Measurements from ENCODE around the gene NUP210L. TPM values are rescaled to one million over a fixed set of nuclear protein-coding genes. Genes with fewer than 3 reads are reported as not detected.
"Not testable (repeated sequence)": the region's sequence is repeated elsewhere in the genome, so short reads cannot be mapped to it uniquely, and the experiment has no call there.

NUP210L gene
- total and polyA plus RNA-seq, 3 experiments from 2014 or later, result 0.06 to 0.09 TPM; not detected in 1

DNA sequence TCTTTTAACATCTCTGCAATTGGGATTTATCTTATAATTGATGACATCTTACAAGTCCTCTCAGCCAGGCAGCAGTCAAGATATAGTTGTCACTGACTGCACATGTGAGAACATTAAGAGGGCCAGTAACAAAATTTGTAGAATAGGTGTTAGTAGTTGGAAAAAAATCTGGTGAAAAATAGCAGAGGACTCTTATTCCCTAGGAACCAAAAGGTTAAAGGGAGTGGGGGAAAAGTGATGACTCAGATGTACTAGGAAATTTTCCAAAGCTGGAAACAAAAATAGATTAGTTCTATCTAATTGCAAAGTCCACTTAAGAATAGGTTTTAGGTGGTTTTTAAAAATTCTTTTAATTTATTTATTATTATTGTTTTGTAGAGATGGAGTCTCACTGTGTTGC lies 3.6 kb downstream of the NUP210L start:
- Mint-ChIP-seq H3K4me3 (no peak overlapping the region), H3K9me3 (no peaks in the 10 kb centered on the region), H3K27ac (peak overlapping the region in 4 of 8 donors; percentile 45 to 77 (median 55)), H3K36me3 (peaks cover 0 to 24% (median 0%) of the 10 kb centered on the region in 3 donors), H3K27me3 (no peaks in the 10 kb centered on the region), H3K4me1 (peaks cover 14 to 26% (median 20%) of the 10 kb centered on the region in 3 donors)
- H3K36me3 ChIP-seq (ENCODE audit: insufficient read depth, low read length), result peaks cover 14% of the 10 kb centered on the region
- H3K4me3 ChIP-seq (ENCODE audit: low read length), result no peak overlapping the region
- CTCF ChIA-PET, result no interaction called here
- DNase-seq, result no peak
- H3K9me3 ChIP-seq (ENCODE audit: low read length), result no peaks in the 10 kb centered on the region
- no peak overlapping the region for H3K27ac ChIP-seq (ENCODE audit: low read depth, low read length)
- peaks cover 29% of the 10 kb centered on the region for H3K4me1 ChIP-seq (ENCODE audit: insufficient read depth, low read length)
- POLR2A ChIA-PET, result no interaction called here
- H3K27me3 ChIP-seq (ENCODE audit: insufficient read depth, low read length, poor library complexity, severe bottlenecking), result no peaks in the 10 kb centered on the region

DNA sequence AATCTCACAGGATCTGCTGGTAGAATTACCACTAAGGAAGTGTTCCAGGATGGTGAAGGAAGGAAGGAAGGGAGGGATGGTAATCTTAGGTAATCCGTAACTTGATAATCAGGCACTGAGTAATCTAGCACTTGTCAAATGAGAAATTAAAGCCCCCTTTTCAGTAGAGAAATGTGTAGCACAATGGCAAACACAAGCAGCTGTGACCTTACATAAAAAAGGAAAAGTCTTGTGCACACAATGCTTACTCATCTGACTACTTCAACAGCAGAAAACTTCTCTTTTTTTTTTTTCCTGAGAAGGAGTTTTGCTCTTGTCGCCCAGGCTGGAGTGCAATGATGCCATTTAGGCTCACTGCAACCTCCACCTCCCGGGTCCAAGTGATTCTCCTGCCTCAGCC lies 6.1 kb downstream of the NUP210L start:
- Mint-ChIP-seq H3K9me3 (no peaks in the 10 kb centered on the region), H3K27me3 (no peaks in the 10 kb centered on the region), H3K36me3 (peaks cover 0 to 2% (median 0%) of the 10 kb centered on the region in 3 donors), H3K27ac (peak overlapping the region in 6 of 8 donors; percentile 5 to 80 (median 58)), H3K4me3 (no peak overlapping the region), H3K4me1 (peaks cover 5 to 9% (median 6%) of the 10 kb centered on the region in 3 donors)
- Histone ChIP-seq H3K27me3 (ENCODE audit: insufficient read depth, low read length, poor library complexity, severe bottlenecking) (no peaks in the 10 kb centered on the region), H3K4me1 (ENCODE audit: insufficient read depth, low read length) (peaks cover 4% of the 10 kb centered on the region), H3K36me3 (ENCODE audit: insufficient read depth, low read length) (no peaks in the 10 kb centered on the region), H3K27ac (ENCODE audit: low read depth, low read length) (no peak overlapping the region), H3K4me3 (ENCODE audit: low read length) (no peak overlapping the region), H3K9me3 (ENCODE audit: low read length) (no peaks in the 10 kb centered on the region)
- ChIA-PET POLR2A (no interaction called here), CTCF (no interaction called here)
- no peak for DNase-seq

- H3K27me3 ChIP-seq (ENCODE audit: insufficient read depth, low read length, poor library complexity, severe bottlenecking); H3K27ac ChIP-seq (ENCODE audit: low read depth, low read length); H3K4me1 Mint-ChIP-seq; H3K4me3 Mint-ChIP-seq; H3K36me3 ChIP-seq (ENCODE audit: insufficient read depth, low read length); H3K36me3 Mint-ChIP-seq; H3K4me3 ChIP-seq (ENCODE audit: low read length); H3K4me1 ChIP-seq (ENCODE audit: insufficient read depth, low read length); CTCF ChIA-PET; H3K9me3 Mint-ChIP-seq; H3K9me3 ChIP-seq (ENCODE audit: low read length); H3K27me3 Mint-ChIP-seq; DNase-seq: not testable (repeated sequence)
- peak overlapping the region in 1 of 8 donors; percentile 84 for H3K27ac Mint-ChIP-seq
- POLR2A ChIA-PET, result interaction anchor here (0.5 kb wide), 1 partner anchor 188 kb away, joined by 4 read pairs; no protein-coding TSS in a partner anchor
These were observed 7.4 kb downstream of the NUP210L start for GRCh38 chr1:154147505-154147904.

DNA sequence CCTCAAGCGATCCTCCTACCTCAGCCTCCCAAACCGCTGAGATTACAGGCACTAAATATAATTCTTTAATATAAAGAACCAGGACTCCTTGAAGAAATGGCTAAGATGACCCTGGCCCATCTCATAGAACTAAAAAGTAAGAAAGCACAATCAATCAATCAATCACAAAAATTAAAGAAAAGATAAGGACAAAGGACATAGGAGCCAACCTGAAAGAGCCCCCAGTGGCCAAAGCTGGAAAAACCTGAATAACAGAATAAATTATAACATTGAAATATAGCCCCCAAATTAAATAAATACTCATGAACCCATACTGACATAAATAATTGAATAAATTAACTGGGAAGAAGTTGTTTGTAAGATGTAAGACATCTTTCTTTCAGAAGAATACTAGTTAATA lies 8.9 kb downstream of the NUP210L start:
- Mint-ChIP-seq H3K4me3 (no peak overlapping the region), H3K27ac (no peak overlapping the region), H3K36me3 (no peaks in the 10 kb centered on the region), H3K27me3 (no peaks in the 10 kb centered on the region), H3K4me1 (peaks cover 3 to 7% (median 5%) of the 10 kb centered on the region in 3 donors), H3K9me3 (no peaks in the 10 kb centered on the region)
- H3K27ac ChIP-seq (ENCODE audit: low read depth, low read length), result no peak overlapping the region
- H3K27me3 ChIP-seq (ENCODE audit: insufficient read depth, low read length, poor library complexity, severe bottlenecking), result no peaks in the 10 kb centered on the region
- ChIA-PET CTCF (interaction anchor here (0.7 kb wide), 1 partner anchor 121 kb away, joined by 3 read pairs; no protein-coding TSS in a partner anchor), POLR2A (interaction anchor here (0.6 kb wide), 1 partner anchor 16 kb away, joined by 4 read pairs; no protein-coding TSS in a partner anchor)
- H3K4me1 ChIP-seq (ENCODE audit: insufficient read depth, low read length), result no peaks in the 10 kb centered on the region
- no peaks in the 10 kb centered on the region for H3K36me3 ChIP-seq (ENCODE audit: insufficient read depth, low read length)
- no peak for DNase-seq
- H3K4me3 ChIP-seq (ENCODE audit: low read length), result no peak overlapping the region
- no peaks in the 10 kb centered on the region for H3K9me3 ChIP-seq (ENCODE audit: low read length)

GRCh38 chr1:154142358-154142757 lies 12.5 kb downstream of the NUP210L start:
- POLR2A ChIA-PET, result no interaction called here
- Histone ChIP-seq H3K9me3 (ENCODE audit: low read length) (no peaks in the 10 kb centered on the region), H3K4me3 (ENCODE audit: low read length) (no peak overlapping the region), H3K27me3 (ENCODE audit: insufficient read depth, low read length, poor library complexity, severe bottlenecking) (no peaks in the 10 kb centered on the region), H3K4me1 (ENCODE audit: insufficient read depth, low read length) (no peaks in the 10 kb centered on the region), H3K36me3 (ENCODE audit: insufficient read depth, low read length) (no peaks in the 10 kb centered on the region), H3K27ac (ENCODE audit: low read depth, low read length) (no peak overlapping the region)
- Mint-ChIP-seq H3K36me3 (no peaks in the 10 kb centered on the region), H3K27me3 (no peaks in the 10 kb centered on the region), H3K4me3 (no peak overlapping the region), H3K9me3 (no peaks in the 10 kb centered on the region), H3K27ac (no peak overlapping the region), H3K4me1 (no peaks in the 10 kb centered on the region)
- DNase-seq, result no peak
- CTCF ChIA-PET, result no interaction called here

DNA sequence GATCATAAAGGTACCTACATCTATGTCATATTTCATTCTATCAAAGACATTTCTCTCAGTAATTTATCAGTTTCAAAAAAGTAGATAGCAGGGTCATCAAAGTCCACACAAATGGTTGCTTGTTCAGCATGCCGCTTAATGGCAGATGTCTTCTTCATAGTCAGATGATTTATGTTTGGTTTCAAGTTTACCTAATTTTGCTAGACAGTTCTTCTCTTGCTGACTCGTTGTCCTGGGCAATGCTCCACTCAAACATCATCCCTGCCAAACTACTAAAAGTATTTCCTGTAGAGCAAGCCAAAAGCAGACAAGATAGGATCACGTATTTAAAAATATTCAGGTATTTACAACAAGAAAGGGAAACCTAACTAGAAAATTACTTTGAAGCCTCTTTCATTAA lies 13.6 kb downstream of the NUP210L start:
- DNase-seq, result no peak
- ChIA-PET CTCF (no interaction called here), POLR2A (no interaction called here)
- no peak overlapping the region for H3K4me3 ChIP-seq (ENCODE audit: low read length)
- H3K27me3 ChIP-seq (ENCODE audit: insufficient read depth, low read length, poor library complexity, severe bottlenecking), result no peaks in the 10 kb centered on the region
- Mint-ChIP-seq H3K27me3 (no peaks in the 10 kb centered on the region), H3K4me3 (no peak overlapping the region), H3K4me1 (no peaks in the 10 kb centered on the region), H3K36me3 (no peaks in the 10 kb centered on the region), H3K9me3 (no peaks in the 10 kb centered on the region), H3K27ac (no peak overlapping the region)
- H3K4me1 ChIP-seq (ENCODE audit: insufficient read depth, low read length), result no peaks in the 10 kb centered on the region
- no peaks in the 10 kb centered on the region for H3K36me3 ChIP-seq (ENCODE audit: insufficient read depth, low read length)
- no peak overlapping the region for H3K27ac ChIP-seq (ENCODE audit: low read depth, low read length)
- no peaks in the 10 kb centered on the region for H3K9me3 ChIP-seq (ENCODE audit: low read length)

GRCh38 chr1:154137888-154138287 lies 17.0 kb downstream of the NUP210L start:
- Mint-ChIP-seq H3K4me1 (no peaks in the 10 kb centered on the region), H3K36me3 (no peaks in the 10 kb centered on the region), H3K27me3 (no peaks in the 10 kb centered on the region), H3K9me3 (no peaks in the 10 kb centered on the region), H3K27ac (no peak overlapping the region), H3K4me3 (no peak overlapping the region)
- H3K9me3 ChIP-seq (ENCODE audit: low read length), result no peaks in the 10 kb centered on the region
- DNase-seq, result no peak
- H3K27me3 ChIP-seq (ENCODE audit: insufficient read depth, low read length, poor library complexity, severe bottlenecking), result no peaks in the 10 kb centered on the region
- H3K4me1 ChIP-seq (ENCODE audit: insufficient read depth, low read length), result no peaks in the 10 kb centered on the region
- ChIA-PET POLR2A (no interaction called here), CTCF (no interaction called here)
- H3K36me3 ChIP-seq (ENCODE audit: insufficient read depth, low read length), result no peaks in the 10 kb centered on the region
- no peak overlapping the region for H3K27ac ChIP-seq (ENCODE audit: low read depth, low read length)
- H3K4me3 ChIP-seq (ENCODE audit: low read length), result no peak overlapping the region

GRCh38 chr1:154133256-154133655 lies 21.6 kb downstream of the NUP210L start:
- DNase-seq, result no peak
- POLR2A ChIA-PET, result no interaction called here
- Mint-ChIP-seq H3K4me1 (no peaks in the 10 kb centered on the region), H3K9me3 (no peaks in the 10 kb centered on the region), H3K27ac (peak overlapping the region in 1 of 8 donors; percentile 6), H3K36me3 (no peaks in the 10 kb centered on the region), H3K4me3 (no peak overlapping the region), H3K27me3 (peaks cover 0 to 3% of the 10 kb centered on the region in 2 donors)
- Histone ChIP-seq H3K27me3 (ENCODE audit: insufficient read depth, low read length, poor library complexity, severe bottlenecking) (no peaks in the 10 kb centered on the region), H3K4me3 (ENCODE audit: low read length) (no peak overlapping the region), H3K27ac (ENCODE audit: low read depth, low read length) (no peak overlapping the region), H3K4me1 (ENCODE audit: insufficient read depth, low read length) (no peaks in the 10 kb centered on the region), H3K9me3 (ENCODE audit: low read length) (no peaks in the 10 kb centered on the region), H3K36me3 (ENCODE audit: insufficient read depth, low read length) (no peaks in the 10 kb centered on the region)
- CTCF ChIA-PET, result no interaction called here
